Measurements from ENCODE around the gene CFAP90. TPM values are rescaled to one million over a fixed set of nuclear protein-coding genes. Genes with fewer than 3 reads are reported as not detected.

Gene CFAP90
- 0.45 and 2.1 TPM in 2 replicates for polyA plus RNA-seq
- 0.73 and 0.93 TPM in 2 replicates for polyA minus RNA-seq

- Histone ChIP-seq H3K36me3 (ENCODE audit: insufficient read depth, low read length) (no peaks in the 10 kb centered on the region), H3K4me2 (ENCODE audit: low read length) (peak within 1 kb of the TSS; percentile 68), H3K9ac (ENCODE audit: low read length) (peak within 1 kb of the TSS; percentile 49), H3K79me2 (replicated peaks; ENCODE audit: insufficient read depth, low read length) (no peaks in the 10 kb centered on the region), H3K4me3 (ENCODE audit: low read length) (peak within 1 kb of the TSS; percentile 67), H4K20me1 (ENCODE audit: insufficient read depth) (no peaks in the 10 kb centered on the region), H3K27ac (ENCODE audit: low read length) (no peak within 1 kb of the TSS), H3K9me3 (ENCODE audit: low read length) (no peaks in the 10 kb centered on the region), H3F3A (ENCODE audit: insufficient read depth, low read length, poor library complexity, severe bottlenecking) (no peaks in the 10 kb centered on the region), H2AFZ (ENCODE audit: low read depth, low read length) (peak within 1 kb of the TSS; percentile 30), H3K27me3 (ENCODE audit: insufficient read depth, low read depth, low read length) (peaks cover 15% of the 10 kb centered on the region), H3K9me2 (ENCODE audit: insufficient read depth, low read length) (no peaks in the 10 kb centered on the region)
- TF ChIP-seq CTCF (IDR thresholded peaks at IDR 0.05; ENCODE audit: poor library complexity, severe bottlenecking) (peak; percentile 60), POLR2AphosphoS5 (IDR thresholded peaks at IDR 0.05) (no peak), RAD21 (conservative IDR thresholded peaks at IDR 0.05) (peak; percentile 33), EZH2 (IDR thresholded peaks at IDR 0.05; ENCODE audit: borderline replicate concordance, insufficient read depth, low read length, poor library complexity, severe bottlenecking) (no peak), EP300 (conservative IDR thresholded peaks at IDR 0.05; ENCODE audit: poor library complexity, severe bottlenecking) (no peak), MXI1 (conservative IDR thresholded peaks at IDR 0.05; ENCODE audit: poor library complexity, severe bottlenecking) (peak; percentile 40), SMC3 (conservative IDR thresholded peaks at IDR 0.05; ENCODE audit: poor library complexity) (peak; percentile 44), REST (IDR thresholded peaks at IDR 0.05; ENCODE audit: borderline replicate concordance) (no peak), TAF1 (IDR thresholded peaks at IDR 0.05; ENCODE audit: low read depth) (no peak)
Measured at GRCh38 chr5:7850395-7851239, at the start of gene CFAP90. Gene CFAP90, minus strand, starts transcription at chr5:7851133. Its CDS starts 112 bp downstream, at chr5:7851021.

GRCh38 chr5:7897014-7897600 is 46.2 kb upstream of the CFAP90 start:
- Histone ChIP-seq H3K27me3 (ENCODE audit: insufficient read depth, low read depth, low read length) (no peaks in the 10 kb centered on the region), H3K79me2 (replicated peaks; ENCODE audit: insufficient read depth, low read length) (no peaks in the 10 kb centered on the region), H2AFZ (ENCODE audit: low read depth, low read length) (no peak overlapping the region), H3K9me3 (ENCODE audit: low read length) (no peaks in the 10 kb centered on the region), H3K4me3 (ENCODE audit: low read length) (no peak overlapping the region), H3K27ac (ENCODE audit: low read length) (no peak overlapping the region), H4K20me1 (ENCODE audit: insufficient read depth) (no peaks in the 10 kb centered on the region), H3K36me3 (ENCODE audit: insufficient read depth, low read length) (peaks cover 26% of the 10 kb centered on the region), H3K9me2 (ENCODE audit: insufficient read depth, low read length) (no peaks in the 10 kb centered on the region), H3F3A (ENCODE audit: insufficient read depth, low read length, poor library complexity, severe bottlenecking) (no peaks in the 10 kb centered on the region), H3K4me2 (ENCODE audit: low read length) (no peak overlapping the region), H3K9ac (ENCODE audit: low read length) (no peak overlapping the region)
- no peak for TF ChIP-seq MXI1 (conservative IDR thresholded peaks at IDR 0.05; ENCODE audit: poor library complexity, severe bottlenecking)
- TF ChIP-seq TAF1 (IDR thresholded peaks at IDR 0.05; ENCODE audit: low read depth) = no peak
- TF ChIP-seq EP300 (conservative IDR thresholded peaks at IDR 0.05; ENCODE audit: poor library complexity, severe bottlenecking) = no peak
- no peak for TF ChIP-seq REST (IDR thresholded peaks at IDR 0.05; ENCODE audit: borderline replicate concordance)
- no peak for TF ChIP-seq EZH2 (IDR thresholded peaks at IDR 0.05; ENCODE audit: borderline replicate concordance, insufficient read depth, low read length, poor library complexity, severe bottlenecking)
- TF ChIP-seq RAD21 (conservative IDR thresholded peaks at IDR 0.05) = no peak
- TF ChIP-seq POLR2AphosphoS5 (IDR thresholded peaks at IDR 0.05) = no peak
- TF ChIP-seq CTCF (IDR thresholded peaks at IDR 0.05; ENCODE audit: poor library complexity, severe bottlenecking) = peak; percentile 32
- TF ChIP-seq SMC3 (conservative IDR thresholded peaks at IDR 0.05; ENCODE audit: poor library complexity) = peak; percentile 41

Measured in neural cell (in vitro differentiated cells).